ENCODE data around the gene SNX8. TPM values are rescaled to one million over a fixed set of nuclear protein-coding genes. Genes with fewer than 3 reads are reported as not detected.

SNX8 gene
- total and polyA plus RNA-seq, 4 donors: 8.7 to 20.8 (median 14.8) TPM

GRCh38 chr7:2295936-2296620 lies 18.2 kb downstream of the SNX8 start:
- no peak overlapping the region for H3K4me3 ChIP-seq (ENCODE audit: low read depth in 1 of 3, low read length in 3 of 3)
- DNase-seq (ENCODE audit: low spot score): no peak
- no peaks in the 10 kb centered on the region for H3K27me3 ChIP-seq (ENCODE audit: control insufficient read depth in 4 of 4, insufficient read depth in 4 of 4, low read length in 3 of 4)
- 77% methylated on average over 6 of the region's 6 CpGs for WGBS
- no peaks in the 10 kb centered on the region for H3K4me1 ChIP-seq (ENCODE audit: control insufficient read depth in 4 of 4, insufficient read depth in 4 of 4, low read length in 3 of 4)
- no peaks in the 10 kb centered on the region for H3K9me3 ChIP-seq (ENCODE audit: control insufficient read depth in 4 of 4, low read length in 3 of 4)
- no peak overlapping the region for H3K27ac ChIP-seq (ENCODE audit: low read depth in 1 of 2, low read length in 2 of 2)
- H3K9ac ChIP-seq (ENCODE audit: low read depth in 1 of 2, low read length in 2 of 2): no peak overlapping the region
- TF ChIP-seq CTCF (IDR thresholded peaks at IDR 0.05; ENCODE audit: low read depth, low read length, missing input control) (no peak), HNF4G (IDR thresholded peaks at IDR 0.05) (no peak), HNF4A (conservative IDR thresholded peaks at IDR 0.05) (no peak), RAD21 (IDR thresholded peaks at IDR 0.05) (no peak)
- H3K36me3 ChIP-seq (ENCODE audit: control insufficient read depth in 4 of 4, insufficient read depth in 3 of 4, low read depth in 1 of 4, low read length in 3 of 4): no peaks in the 10 kb centered on the region

GRCh38 chr7:2290877-2291276 lies 23.4 kb downstream of the SNX8 start:
- no peaks in the 10 kb centered on the region for H3K36me3 ChIP-seq (ENCODE audit: control insufficient read depth in 4 of 4, insufficient read depth in 3 of 4, low read depth in 1 of 4, low read length in 3 of 4)
- no peak for TF ChIP-seq TAF1 (conservative IDR thresholded peaks at IDR 0.05)
- TF ChIP-seq ATF3 (IDR thresholded peaks at IDR 0.05): no peak
- no peak for TF ChIP-seq JUND (IDR thresholded peaks at IDR 0.05)
- no peak for TF ChIP-seq HNF4A (conservative IDR thresholded peaks at IDR 0.05)
- no peak for TF ChIP-seq HNF4G (IDR thresholded peaks at IDR 0.05)
- no peak for TF ChIP-seq REST (IDR thresholded peaks at IDR 0.05)
- TF ChIP-seq ZBTB33 (IDR thresholded peaks at IDR 0.05): no peak
- TF ChIP-seq FOXA1 (IDR thresholded peaks at IDR 0.05): no peak
- H3K4me3 ChIP-seq (ENCODE audit: low read depth in 1 of 3, low read length in 3 of 3): no peak overlapping the region
- DNase-seq (ENCODE audit: low spot score): no peak
- H3K9me3 ChIP-seq (ENCODE audit: control insufficient read depth in 4 of 4, low read length in 3 of 4): no peaks in the 10 kb centered on the region
- no peak overlapping the region for H3K9ac ChIP-seq (ENCODE audit: low read depth in 1 of 2, low read length in 2 of 2)
- no peaks in the 10 kb centered on the region for H3K4me1 ChIP-seq (ENCODE audit: control insufficient read depth in 4 of 4, insufficient read depth in 4 of 4, low read length in 3 of 4)
- 96% methylated on average over 6 of the region's 6 CpGs for WGBS
- no peaks in the 10 kb centered on the region for H3K27me3 ChIP-seq (ENCODE audit: control insufficient read depth in 4 of 4, insufficient read depth in 4 of 4, low read length in 3 of 4)
- H3K27ac ChIP-seq (ENCODE audit: low read depth in 1 of 2, low read length in 2 of 2): no peak overlapping the region

All from liver (tissue), 9 donors.